Keratinocyte (primary cell): ENCODE data around the gene ANKRD30A.

ENCODE experiments used
- CTCF ChIP-seq, 3 experiments: IDR thresholded peaks in 1 of 3; conservative IDR thresholded peaks in 1 of 3; optimal IDR thresholded peaks in 1 of 3; 2 replicates in 2 of 3; 3 replicates in 1 of 3; pipeline versions ENCODE3 to v1.5.1; 2011; ENCODE audit warnings: low read length in 3 of 3, mild to moderate bottlenecking in 3 of 3, moderate library complexity in 2 of 3, control low read depth in 1 of 3, inconsistent platforms in 1 of 3; ENCODE audit not compliant: insufficient read depth in 2 of 3; ENCODE audit errors: extremely low read depth in 1 of 3
- EZH2 ChIP-seq: IDR thresholded peaks from one replicate; pipeline ENCODE4 v1.6.1; 2012; ENCODE audit warnings: inconsistent platforms, mild to moderate bottlenecking, low read length, moderate library complexity

DNA sequence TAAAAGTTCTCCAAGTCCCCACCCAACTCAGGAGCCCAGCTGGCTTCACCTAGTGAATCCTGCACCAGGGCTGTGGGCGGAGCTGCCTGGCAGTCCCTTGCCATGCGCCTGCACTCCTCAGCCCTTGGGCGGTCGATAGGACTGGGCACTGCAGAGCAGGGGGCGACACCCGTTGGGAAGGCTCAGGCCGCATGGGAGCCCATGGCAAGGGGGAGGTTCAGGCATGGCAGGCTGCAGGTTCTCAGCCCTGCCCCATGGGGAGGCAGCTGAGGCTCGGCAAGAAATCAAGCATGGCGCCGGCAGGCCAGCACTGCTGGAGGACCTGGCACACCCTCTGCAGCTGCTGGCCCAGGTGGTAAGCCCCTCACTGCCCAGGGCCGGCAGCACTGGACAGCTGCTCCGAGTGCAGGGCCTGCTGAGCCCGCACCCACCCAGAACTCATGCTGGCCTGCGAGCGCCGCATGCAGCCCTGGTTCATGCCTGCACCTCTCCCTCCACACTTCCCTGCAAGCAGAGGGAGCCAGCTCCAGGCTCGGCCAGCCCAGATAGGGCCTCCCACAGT, 149.9 kb downstream of the ANKRD30A start:
- TF ChIP-seq CTCF (optimal IDR thresholded peaks at IDR 0.05 in 1 of 3, IDR thresholded peaks at IDR 0.05 in 1 of 3, conservative IDR thresholded peaks at IDR 0.05 in 1 of 3; ENCODE audit: extremely low read depth in 1 of 3, insufficient read depth in 2 of 3, low read length in 3 of 3), result no peak
- TF ChIP-seq EZH2, result no peak
